ENCODE data around the gene LRRC71.

LRRC71 gene

DNA sequence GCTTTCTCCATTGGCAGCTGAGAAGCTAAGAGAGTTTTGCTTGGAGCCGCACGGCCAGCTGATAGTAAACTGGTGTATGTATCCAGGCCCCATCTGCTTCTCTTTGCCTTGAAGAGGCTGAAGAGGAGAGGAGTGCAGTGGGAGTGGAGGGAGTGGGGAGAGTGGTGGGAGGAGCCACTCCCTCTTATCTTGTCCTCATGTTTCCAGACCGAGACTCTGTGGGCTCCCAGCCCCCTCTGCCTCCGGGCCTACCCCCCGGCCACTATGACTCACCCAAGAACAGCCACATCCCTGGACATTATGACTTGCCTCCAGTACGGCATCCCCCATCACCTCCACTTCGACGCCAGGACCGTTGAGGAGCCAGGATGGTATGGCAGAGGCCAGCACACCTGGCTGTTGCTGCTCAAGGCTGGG lies 6.0 kb upstream of the LRRC71 start (continued):
- TF ChIP-seq CSRNP3 (CRISPR knock-in tag; IDR thresholded peaks at IDR 0.05) = no peak
- TF ChIP-seq ZFP3 (CRISPR knock-in tag; IDR thresholded peaks at IDR 0.05) = no peak
- TF ChIP-seq ZFP30 (CRISPR knock-in tag; IDR thresholded peaks at IDR 0.05) = no peak
- no peak for TF ChIP-seq ESRRG (CRISPR knock-in tag; IDR thresholded peaks at IDR 0.05)

- ATAC-seq = no peak
- no peak for TF ChIP-seq GLIS3 (CRISPR knock-in tag; IDR thresholded peaks at IDR 0.05)
- TF ChIP-seq CSDC2 (CRISPR knock-in tag; IDR thresholded peaks at IDR 0.05) = no peak
- TF ChIP-seq RARB (CRISPR knock-in tag; IDR thresholded peaks at IDR 0.05) = no peak
- TF ChIP-seq ZNF70 (CRISPR knock-in tag; IDR thresholded peaks at IDR 0.05) = no peak
- TF ChIP-seq, protein P1, sequence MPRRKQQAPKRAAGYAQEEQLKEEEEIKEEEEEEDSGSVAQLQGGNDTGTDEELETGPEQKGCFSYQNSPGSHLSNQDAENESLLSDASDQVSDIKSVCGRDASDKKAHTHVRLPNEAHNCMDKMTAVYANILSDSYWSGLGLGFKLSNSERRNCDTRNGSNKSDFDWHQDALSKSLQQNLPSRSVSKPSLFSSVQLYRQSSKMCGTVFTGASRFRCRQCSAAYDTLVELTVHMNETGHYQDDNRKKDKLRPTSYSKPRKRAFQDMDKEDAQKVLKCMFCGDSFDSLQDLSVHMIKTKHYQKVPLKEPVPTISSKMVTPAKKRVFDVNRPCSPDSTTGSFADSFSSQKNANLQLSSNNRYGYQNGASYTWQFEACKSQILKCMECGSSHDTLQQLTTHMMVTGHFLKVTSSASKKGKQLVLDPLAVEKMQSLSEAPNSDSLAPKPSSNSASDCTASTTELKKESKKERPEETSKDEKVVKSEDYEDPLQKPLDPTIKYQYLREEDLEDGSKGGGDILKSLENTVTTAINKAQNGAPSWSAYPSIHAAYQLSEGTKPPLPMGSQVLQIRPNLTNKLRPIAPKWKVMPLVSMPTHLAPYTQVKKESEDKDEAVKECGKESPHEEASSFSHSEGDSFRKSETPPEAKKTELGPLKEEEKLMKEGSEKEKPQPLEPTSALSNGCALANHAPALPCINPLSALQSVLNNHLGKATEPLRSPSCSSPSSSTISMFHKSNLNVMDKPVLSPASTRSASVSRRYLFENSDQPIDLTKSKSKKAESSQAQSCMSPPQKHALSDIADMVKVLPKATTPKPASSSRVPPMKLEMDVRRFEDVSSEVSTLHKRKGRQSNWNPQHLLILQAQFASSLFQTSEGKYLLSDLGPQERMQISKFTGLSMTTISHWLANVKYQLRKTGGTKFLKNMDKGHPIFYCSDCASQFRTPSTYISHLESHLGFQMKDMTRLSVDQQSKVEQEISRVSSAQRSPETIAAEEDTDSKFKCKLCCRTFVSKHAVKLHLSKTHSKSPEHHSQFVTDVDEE (CRISPR knock-in tag; IDR thresholded peaks at IDR 0.05) = no peak
- TF ChIP-seq ESRRG (CRISPR knock-in tag; IDR thresholded peaks at IDR 0.05) = no peak
- no peak for TF ChIP-seq ZNF565 (CRISPR knock-in tag; conservative IDR thresholded peaks at IDR 0.05; ENCODE audit: low read depth)
- no peak for TF ChIP-seq SNAI2 (CRISPR knock-in tag; IDR thresholded peaks at IDR 0.05)
- TF ChIP-seq PPARA (CRISPR knock-in tag; IDR thresholded peaks at IDR 0.05; ENCODE audit: borderline replicate concordance) = no peak
- no peak for TF ChIP-seq OSR1 (CRISPR knock-in tag; IDR thresholded peaks at IDR 0.05)
- no peak for TF ChIP-seq ZNF8 (CRISPR knock-in tag; IDR thresholded peaks at IDR 0.05)
- no peak for TF ChIP-seq TCF4 (CRISPR knock-in tag; IDR thresholded peaks at IDR 0.05; ENCODE audit: borderline replicate concordance)
- TF ChIP-seq PATZ1 (CRISPR knock-in tag; IDR thresholded peaks at IDR 0.05; ENCODE audit: borderline replicate concordance) = no peak
- TF ChIP-seq ZC3H10 (CRISPR knock-in tag; IDR thresholded peaks at IDR 0.05) = no peak
- TF ChIP-seq ISL1 (CRISPR knock-in tag; IDR thresholded peaks at IDR 0.05) = no peak
- TF ChIP-seq CSRNP3 (CRISPR knock-in tag; IDR thresholded peaks at IDR 0.05) = no peak
- TF ChIP-seq BACH2 (CRISPR knock-in tag; IDR thresholded peaks at IDR 0.05; ENCODE audit: borderline replicate concordance) = no peak
- TF ChIP-seq ZFP3 (CRISPR knock-in tag; IDR thresholded peaks at IDR 0.05) = no peak
- no peak for TF ChIP-seq POU6F1 (CRISPR knock-in tag; IDR thresholded peaks at IDR 0.05; ENCODE audit: borderline replicate concordance, low read depth)
- TF ChIP-seq TOX (CRISPR knock-in tag; IDR thresholded peaks at IDR 0.05; ENCODE audit: borderline replicate concordance) = no peak
Measured at GRCh38 chr1:156921053-156921529, 659 bp downstream of the LRRC71 start.

GRCh38 chr1:156922986-156923669 lies 2.7 kb downstream of the LRRC71 start:
- no peak for ATAC-seq
- TF ChIP-seq ZNF565 (CRISPR knock-in tag; conservative IDR thresholded peaks at IDR 0.05; ENCODE audit: low read depth) (no peak), CSRNP3 (CRISPR knock-in tag; IDR thresholded peaks at IDR 0.05) (no peak), POU6F1 (CRISPR knock-in tag; IDR thresholded peaks at IDR 0.05; ENCODE audit: borderline replicate concordance, low read depth) (no peak), OSR1 (CRISPR knock-in tag; IDR thresholded peaks at IDR 0.05) (no peak), ISL1 (CRISPR knock-in tag; IDR thresholded peaks at IDR 0.05) (no peak), ZFP3 (CRISPR knock-in tag; IDR thresholded peaks at IDR 0.05) (no peak), TCF4 (CRISPR knock-in tag; IDR thresholded peaks at IDR 0.05; ENCODE audit: borderline replicate concordance) (no peak), TOX (CRISPR knock-in tag; IDR thresholded peaks at IDR 0.05; ENCODE audit: borderline replicate concordance) (no peak), ZFP30 (CRISPR knock-in tag; IDR thresholded peaks at IDR 0.05) (no peak), CSDC2 (CRISPR knock-in tag; IDR thresholded peaks at IDR 0.05) (no peak)

Measured in SK-N-SH treated with all-trans-retinoic acid at 6 μM for 48 hours (cell line).